Heart left ventricle (tissue), 16 donors: ENCODE measurements around the gene LRIF1. TPM values are rescaled to one million over a fixed set of nuclear protein-coding genes. Genes with fewer than 3 reads are reported as not detected.

Source experiments
- ATAC-seq, 4 donors: fragments of 200-7000 bp; cut with Tn5 transposase; one replicate each; pipeline ENCODE4 v1.9.1; 2020 to 2022; ENCODE audit warnings: moderate library complexity in 4 of 4, mild to moderate bottlenecking in 3 of 4, moderate number of reproducible peaks in 1 of 4
- DNase-seq, 5 donors: peaks; one replicate each; pipeline ENCODE4 v3.0.0-alpha.2; 2020
- H3K27ac ChIP-seq, 12 donors: fragments of 200-600 bp; sonication (generic) in 4 of 12; one replicate each; pipeline versions ENCODE4 v1.5.0 to v1.8.0; 2016 to 2022; ENCODE audit warnings: mild to moderate bottlenecking in 2 of 12
- H3K27me3 ChIP-seq, 9 donors: fragments of 200-600 bp; sonication (generic) in 2 of 9; one replicate each; pipeline versions ENCODE4 v1.5.1 to v1.8.0; 2016 to 2022; ENCODE audit warnings: mild to moderate bottlenecking in 3 of 9
- H3K36me3 ChIP-seq, 9 donors: fragments of 200-600 bp; sonication (generic) in 2 of 9; one replicate each; pipeline versions ENCODE4 v1.5.0 to v1.8.0; 2018 to 2022; ENCODE audit warnings: mild to moderate bottlenecking in 2 of 9
- H3K4me1 ChIP-seq, 12 donors: fragments of 200-600 bp; sonication (generic) in 4 of 12; one replicate each; pipeline versions ENCODE4 v1.5.0 to v1.8.0; 2016 to 2022; ENCODE audit warnings: mild to moderate bottlenecking in 3 of 12
- H3K4me3 ChIP-seq, 12 donors: fragments of 200-600 bp; sonication (generic) in 4 of 12; one replicate each; pipeline versions ENCODE4 v1.5.0 to v1.8.0; 2017 to 2022; ENCODE audit warnings: mild to moderate bottlenecking in 9 of 12, moderate library complexity in 4 of 12
- H3K9me3 ChIP-seq, 12 donors: fragments of 200-600 bp; sonication (generic) in 4 of 12; one replicate each; pipeline versions ENCODE4 v1.5.0 to v1.8.0; 2016 to 2022; ENCODE audit warnings: mild to moderate bottlenecking in 1 of 12
- POLR2A ChIP-seq, 2 donors: fragments of 450-650 bp; IDR thresholded peaks; one replicate each; pipeline ENCODE4 v1.6.1; 2017; ENCODE audit warnings: antibody characterized with exemption in 2 of 2, mild to moderate bottlenecking in 2 of 2, moderate library complexity in 2 of 2
- WGBS, 4 donors: extraction: QIAGEN DNeasy Blood & Tissue Kit in 2 of 4; methylation state at CpG; one replicate each; pipeline versions ENCODE4 v1.1.5 to v1.1.7; 2013 to 2018; 5-methylcytosine and 5-hydroxymethylcytosine counted together
- intact Hi-C, 10 donors: fragments of 100-400 bp; cut with DNase I; formaldehyde crosslinking; loops; one replicate each; pipeline versions ENCODE4 v1.11.1 to v1.14.2; 2022
- polyA plus RNA-seq, 2 donors: library from polyadenylated mRNA; stranded (reverse); fragments of 200-250 nt; gene quantifications; one replicate each; pipeline ENCODE4 v1.2.3, GENCODE V29; 2013
- total RNA-seq, 9 donors: library from RNA; depleted of rRNA in 2 of 9; stranded (reverse); fragments of >200 nt in 2 of 9; fragmentation: NEBNext Ultra II Directional in 3 of 9; extraction: Animal tissue kit (Norgen Biotek cat#: 25700) in 3 of 9; gene quantifications; one replicate each; pipeline versions ENCODE4 v1.1.0 to v1.2.4, GENCODE V29; 2016 to 2023
- TF ChIP-seq, protein P1 (sequence below), 12 donors: fragments of 200-600 bp; sonication (generic) in 4 of 12; IDR thresholded peaks; one replicate each; pipeline versions ENCODE4 v1.5.0 to v1.8.0; 2018 to 2022; ENCODE audit warnings: antibody characterized with exemption in 12 of 12, mild to moderate bottlenecking in 5 of 12
- donor health status: ischemic (EF 13 %, LVEDD 7.1; RV severe dilation, severe dysfunction).
- donor health status: healthy with polysubstance abuse.
- donor health status: DM: no; HTN: yes; CAD: no.
- donor health status: DM: no; HTN: no; CAD: no.
- donor health status: ischemic (EF 25% LVEDD 6.9; RV normal size, moderate dysfunction).
- donor health status: ischemic (EF 25% LVEDD 5.7; RV mildly dilated, moderate dysfunction).
- donor health status: healthy.
- donor health status: DM: yes; HTN: yes; CAD: no.
- donor health status: ischemic (EF 35%, LVEDD 5.7; RV mildly dilated, moderate dysfunction).
- donor health status: nonischemic (EF 11% LVEDD 7.7; RV severe dilation, severe dysfunction).
- donor health status: DM: yes; HTN: yes; CAD: no.
- donor health status: PGD.
- donor health status: ischemic (EF 29% LVEDD 5.4; RV normal size, mild dysfunction).
- donor health status: nonischemic (EF 23%, LVEDD 6.1; RV moderate dilation, normal function).

The LRIF1 gene
- total and polyA plus RNA-seq, 11 donors = 11.4 to 17.8 (median 15.2) TPM

DNA sequence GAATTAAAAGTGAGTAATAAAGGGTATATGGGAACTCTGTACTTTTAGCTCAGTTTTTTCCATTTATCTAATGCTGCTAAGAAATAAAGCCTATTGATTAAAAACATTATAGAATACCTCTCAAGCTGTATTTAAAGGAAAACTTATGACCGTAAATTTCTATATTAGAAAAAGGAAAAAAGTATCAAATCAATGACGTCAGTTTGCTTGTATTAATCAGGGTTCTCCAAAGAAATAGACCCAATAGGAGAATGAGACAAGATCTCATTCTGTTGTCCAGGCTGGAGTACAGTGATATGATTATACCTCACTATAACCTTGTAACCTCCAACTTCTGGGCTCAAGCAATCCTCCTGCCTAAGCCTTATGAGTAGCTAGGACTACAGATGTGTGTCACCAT is 15.4 kb upstream of the LRIF1 start:
- H3K9me3 ChIP-seq = peaks cover 0 to 36% (median 8%) of the 10 kb centered on the region in 12 donors
- TF ChIP-seq, protein P1, sequence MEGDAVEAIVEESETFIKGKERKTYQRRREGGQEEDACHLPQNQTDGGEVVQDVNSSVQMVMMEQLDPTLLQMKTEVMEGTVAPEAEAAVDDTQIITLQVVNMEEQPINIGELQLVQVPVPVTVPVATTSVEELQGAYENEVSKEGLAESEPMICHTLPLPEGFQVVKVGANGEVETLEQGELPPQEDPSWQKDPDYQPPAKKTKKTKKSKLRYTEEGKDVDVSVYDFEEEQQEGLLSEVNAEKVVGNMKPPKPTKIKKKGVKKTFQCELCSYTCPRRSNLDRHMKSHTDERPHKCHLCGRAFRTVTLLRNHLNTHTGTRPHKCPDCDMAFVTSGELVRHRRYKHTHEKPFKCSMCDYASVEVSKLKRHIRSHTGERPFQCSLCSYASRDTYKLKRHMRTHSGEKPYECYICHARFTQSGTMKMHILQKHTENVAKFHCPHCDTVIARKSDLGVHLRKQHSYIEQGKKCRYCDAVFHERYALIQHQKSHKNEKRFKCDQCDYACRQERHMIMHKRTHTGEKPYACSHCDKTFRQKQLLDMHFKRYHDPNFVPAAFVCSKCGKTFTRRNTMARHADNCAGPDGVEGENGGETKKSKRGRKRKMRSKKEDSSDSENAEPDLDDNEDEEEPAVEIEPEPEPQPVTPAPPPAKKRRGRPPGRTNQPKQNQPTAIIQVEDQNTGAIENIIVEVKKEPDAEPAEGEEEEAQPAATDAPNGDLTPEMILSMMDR (IDR thresholded peaks at IDR 0.05) = no peak
- TF ChIP-seq POLR2A (IDR thresholded peaks at IDR 0.05) = no peak
- H3K27ac ChIP-seq = no peak overlapping the region
- intact Hi-C loops = no loop called here
- ATAC-seq (no peak), DNase-seq (no peak)
- no peaks in the 10 kb centered on the region for H3K4me1 ChIP-seq
- peaks cover 0 to 8% (median 0%) of the 10 kb centered on the region in 9 donors for H3K27me3 ChIP-seq
- no peak overlapping the region for H3K4me3 ChIP-seq
- H3K36me3 ChIP-seq = no peaks in the 10 kb centered on the region
- 79 to 89% (median 83%) methylated on average over 2 of the region's 2 CpGs for WGBS, 4 donors

DNA sequence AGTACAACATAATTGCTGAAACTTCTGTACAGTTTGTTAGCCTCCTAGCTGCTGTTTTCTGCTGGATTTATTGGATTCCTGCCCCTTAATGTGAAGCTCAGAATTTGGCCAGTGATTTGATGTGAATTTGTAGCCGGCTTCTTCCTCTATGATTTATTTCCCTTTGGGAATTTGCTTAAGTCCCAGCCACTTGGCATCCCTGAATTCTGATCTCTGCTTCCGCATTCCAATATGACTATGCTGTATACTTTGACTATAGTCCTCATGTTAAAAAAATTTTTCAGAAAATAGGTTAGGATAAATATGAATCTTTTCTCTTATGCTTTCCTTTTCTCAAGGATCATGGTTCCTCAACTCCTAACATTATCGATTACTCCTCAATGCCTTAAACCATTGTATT is 12.4 kb upstream of the LRIF1 start:
- H3K27ac ChIP-seq = no peak overlapping the region
- H3K4me3 ChIP-seq = no peak overlapping the region
- ATAC-seq = no peak
- peaks cover 0 to 44% (median 8%) of the 10 kb centered on the region in 12 donors for H3K9me3 ChIP-seq
- WGBS, 4 donors = 85 to 96% (median 88%) methylated on average over 3 of the region's 3 CpGs
- intact Hi-C loops = no loop called here
- no peak for DNase-seq
- TF ChIP-seq POLR2A (IDR thresholded peaks at IDR 0.05) = no peak
- TF ChIP-seq, protein P1 (IDR thresholded peaks at IDR 0.05) = no peak
- H3K36me3 ChIP-seq = no peaks in the 10 kb centered on the region
- peaks cover 0 to 17% (median under 1%) of the 10 kb centered on the region in 9 donors for H3K27me3 ChIP-seq
- no peaks in the 10 kb centered on the region for H3K4me1 ChIP-seq

DNA sequence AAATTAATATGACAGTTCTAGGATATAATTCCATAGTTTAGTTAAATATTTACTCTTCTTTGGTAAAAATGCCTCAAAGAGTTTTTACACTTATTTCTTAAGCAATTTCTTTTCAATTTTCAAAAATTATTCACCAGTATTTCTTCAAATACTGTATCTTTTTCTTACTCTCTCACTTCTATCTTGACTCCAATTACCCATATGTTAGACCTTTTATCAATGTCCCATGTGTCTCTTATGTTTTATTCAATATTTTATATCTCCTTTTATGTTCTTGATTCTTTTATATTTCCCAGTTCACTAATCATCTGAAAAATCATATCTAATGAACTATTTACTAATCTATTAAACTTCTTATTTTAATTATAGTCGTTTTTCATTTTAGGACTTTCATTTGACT is 11.5 kb upstream of the LRIF1 start:
- Histone ChIP-seq H3K9me3 (peaks cover 0 to 47% (median 7%) of the 10 kb centered on the region in 12 donors), H3K27me3 (peaks cover 0 to 24% (median 6%) of the 10 kb centered on the region in 9 donors), H3K27ac (no peak overlapping the region), H3K36me3 (no peaks in the 10 kb centered on the region), H3K4me1 (no peaks in the 10 kb centered on the region), H3K4me3 (no peak overlapping the region)
- TF ChIP-seq POLR2A (IDR thresholded peaks at IDR 0.05) = no peak
- TF ChIP-seq, protein P1 (IDR thresholded peaks at IDR 0.05) = no peak
- intact Hi-C loops = no loop called here
- ATAC-seq (no peak), DNase-seq (no peak)
- WGBS, 4 donors = 38 to 62% (median 48%) methylated on average over 1 of the region's 1 CpG

DNA sequence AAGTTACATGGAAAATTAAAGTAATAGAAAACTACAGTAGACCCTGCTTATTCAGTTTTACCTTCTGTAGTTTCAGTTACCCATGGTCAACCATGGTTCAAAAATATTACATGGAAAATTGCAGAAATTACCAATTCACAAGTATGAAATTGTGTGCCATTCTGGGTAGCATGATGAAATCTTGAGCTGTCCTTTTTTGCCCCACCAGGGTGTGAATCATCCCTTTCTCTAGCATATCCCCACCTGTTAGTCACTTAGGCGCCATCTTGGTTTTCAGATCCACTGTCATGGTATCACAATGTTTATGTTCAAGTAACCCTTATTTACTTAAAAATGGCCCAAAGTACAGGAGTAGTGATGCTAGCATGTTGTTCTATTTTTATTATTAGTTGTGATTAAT is 3.5 kb upstream of the LRIF1 start:
- H3K27me3 ChIP-seq = peaks cover 0 to 50% (median 28%) of the 10 kb centered on the region in 9 donors
- intact Hi-C loops = no loop called here

More for the DNA sequence above, 3.5 kb upstream of the LRIF1 start:
- Histone ChIP-seq H3K36me3 (no peaks in the 10 kb centered on the region), H3K4me1 (peaks cover 0 to 14% (median 8%) of the 10 kb centered on the region in 12 donors), H3K27ac (no peak overlapping the region), H3K4me3 (no peak overlapping the region), H3K9me3 (peaks cover 0 to 34% (median 10%) of the 10 kb centered on the region in 12 donors)
- TF ChIP-seq, protein P1 (IDR thresholded peaks at IDR 0.05) = no peak
- no peak for TF ChIP-seq POLR2A (IDR thresholded peaks at IDR 0.05)
- WGBS, 4 donors = 53 to 76% (median 62%) methylated on average over 1 of the region's 1 CpG
- ATAC-seq (no peak), DNase-seq (no peak)
